ENCODE results near the gene HMGCLL1.

- TF ChIP-seq, protein P1, sequence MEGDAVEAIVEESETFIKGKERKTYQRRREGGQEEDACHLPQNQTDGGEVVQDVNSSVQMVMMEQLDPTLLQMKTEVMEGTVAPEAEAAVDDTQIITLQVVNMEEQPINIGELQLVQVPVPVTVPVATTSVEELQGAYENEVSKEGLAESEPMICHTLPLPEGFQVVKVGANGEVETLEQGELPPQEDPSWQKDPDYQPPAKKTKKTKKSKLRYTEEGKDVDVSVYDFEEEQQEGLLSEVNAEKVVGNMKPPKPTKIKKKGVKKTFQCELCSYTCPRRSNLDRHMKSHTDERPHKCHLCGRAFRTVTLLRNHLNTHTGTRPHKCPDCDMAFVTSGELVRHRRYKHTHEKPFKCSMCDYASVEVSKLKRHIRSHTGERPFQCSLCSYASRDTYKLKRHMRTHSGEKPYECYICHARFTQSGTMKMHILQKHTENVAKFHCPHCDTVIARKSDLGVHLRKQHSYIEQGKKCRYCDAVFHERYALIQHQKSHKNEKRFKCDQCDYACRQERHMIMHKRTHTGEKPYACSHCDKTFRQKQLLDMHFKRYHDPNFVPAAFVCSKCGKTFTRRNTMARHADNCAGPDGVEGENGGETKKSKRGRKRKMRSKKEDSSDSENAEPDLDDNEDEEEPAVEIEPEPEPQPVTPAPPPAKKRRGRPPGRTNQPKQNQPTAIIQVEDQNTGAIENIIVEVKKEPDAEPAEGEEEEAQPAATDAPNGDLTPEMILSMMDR (IDR thresholded peaks at IDR 0.05; ENCODE audit: borderline replicate concordance, extremely low read depth, low read length, poor library complexity, severe bottlenecking): no peak
- no peak for TF ChIP-seq EZH2 (IDR thresholded peaks at IDR 0.05; ENCODE audit: borderline replicate concordance, low read depth, low read length, severe bottlenecking)
Measured at GRCh38 chr6:55410674-55411073, 168.3 kb downstream of the HMGCLL1 start.

All from DND-41 (cell line).